ENCODE data around the gene DOCK7.
"Not testable (repeated sequence)": the region's sequence is repeated elsewhere in the genome, so short reads cannot be mapped to it uniquely, and the experiment has no call there.

Gene DOCK7

DNA sequence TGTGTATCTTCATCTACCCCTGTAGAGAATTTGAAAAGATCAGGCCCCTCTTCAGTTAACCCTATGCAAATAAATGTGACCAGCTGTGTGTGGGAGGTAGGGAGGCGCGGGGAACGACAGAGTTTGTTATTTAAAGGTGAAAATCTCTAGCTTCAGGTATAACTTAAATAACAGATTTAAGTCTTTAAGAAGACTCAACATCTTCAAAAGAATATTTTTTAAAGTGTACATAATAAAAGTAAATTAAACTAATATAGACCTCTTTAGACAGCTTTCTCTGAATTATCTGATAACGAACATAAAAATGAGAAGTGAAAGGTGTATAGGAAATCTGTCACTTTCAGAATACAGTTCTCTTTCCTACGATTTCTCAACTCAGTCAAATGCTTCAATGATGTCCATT lies 74.9 kb downstream of the DOCK7 start:
- no peaks in the 10 kb centered on the region for H3K9me3 ChIP-seq (ENCODE audit: insufficient read depth, low read depth, low read length)
- no peak overlapping the region for H3K4me3 ChIP-seq (ENCODE audit: low read depth, low read length)
- no peak overlapping the region for H2AFZ ChIP-seq (ENCODE audit: insufficient read depth, low read length, poor library complexity)
- no peak overlapping the region for H2BK120ac ChIP-seq (ENCODE audit: insufficient read depth, low read length, poor library complexity)
- H4K8ac ChIP-seq (ENCODE audit: low read depth, low read length) = no peak overlapping the region
- no peak overlapping the region for H2BK5ac ChIP-seq (ENCODE audit: low read depth, low read length, poor library complexity)
- no CpG with 5 or more reads among the region's 5 CpGs for WGBS (ENCODE audit: extremely low coverage, insufficient coverage, insufficient read length)
- no peak overlapping the region for H3K4me2 ChIP-seq (ENCODE audit: low read length)
- H3K18ac ChIP-seq (ENCODE audit: low read length) = no peak overlapping the region
- no peak overlapping the region for H4K12ac ChIP-seq (ENCODE audit: low read depth, low read length)
- H3K9ac ChIP-seq (ENCODE audit: low read length) = no peak overlapping the region
- H3K27me3 ChIP-seq (ENCODE audit: insufficient read depth, low read length) = no peaks in the 10 kb centered on the region
- H3K27ac ChIP-seq (ENCODE audit: low read depth, low read length) = no peak overlapping the region
- no peaks in the 10 kb centered on the region for H3K4me1 ChIP-seq (ENCODE audit: control insufficient read depth in 1 of 2, insufficient read depth in 2 of 2, low read length in 2 of 2)
- H3K14ac ChIP-seq (ENCODE audit: low read length) = no peak overlapping the region
- no peak overlapping the region for H4K91ac ChIP-seq (ENCODE audit: low read depth, low read length)
- H3K36me3 ChIP-seq (ENCODE audit: control insufficient read depth in 1 of 2, insufficient read depth in 2 of 2, low read length in 2 of 2) = no peaks in the 10 kb centered on the region
- no peaks in the 10 kb centered on the region for H3K79me2 ChIP-seq (ENCODE audit: control insufficient read depth, insufficient read depth, low read length, poor library complexity)
- no peak for DNase-seq
- H3K4ac ChIP-seq (ENCODE audit: low read depth, low read length) = no peak overlapping the region
- H3K79me1 ChIP-seq (ENCODE audit: low read length) = no peaks in the 10 kb centered on the region
- H2BK12ac ChIP-seq (ENCODE audit: low read length) = no peak overlapping the region
- H3K23ac ChIP-seq (ENCODE audit: low read length) = no peak overlapping the region
- no peak overlapping the region for H2AK5ac ChIP-seq (ENCODE audit: low read length)

DNA sequence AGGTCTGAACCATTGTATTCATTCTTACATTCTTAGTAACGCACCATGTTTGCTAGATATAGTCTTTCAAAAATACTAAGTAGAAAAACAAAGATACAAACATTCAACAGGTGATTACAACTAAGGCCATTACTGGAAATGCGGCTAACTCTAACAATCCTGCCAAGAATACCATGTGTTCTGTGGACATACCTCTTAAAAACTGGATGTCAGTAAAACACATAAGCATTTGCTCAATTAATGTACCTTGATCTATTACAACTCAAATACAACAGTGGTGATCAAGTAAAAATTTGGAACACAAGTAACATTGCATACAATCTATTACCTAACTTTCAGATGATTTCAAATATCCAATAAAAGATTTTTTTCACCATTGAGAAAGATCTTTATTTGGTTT lies 75.4 kb downstream of the DOCK7 start:
- DNase-seq = peak in 1 of 2 donors; percentile 38
- H2AFZ ChIP-seq (ENCODE audit: insufficient read depth, low read length, poor library complexity) = no peak overlapping the region
- H3K23ac ChIP-seq (ENCODE audit: low read length) = no peak overlapping the region
- no peak overlapping the region for H3K14ac ChIP-seq (ENCODE audit: low read length)
- H3K79me1 ChIP-seq (ENCODE audit: low read length) = no peaks in the 10 kb centered on the region
- no peak overlapping the region for H2BK5ac ChIP-seq (ENCODE audit: low read depth, low read length, poor library complexity)
- no peaks in the 10 kb centered on the region for H3K79me2 ChIP-seq (ENCODE audit: control insufficient read depth, insufficient read depth, low read length, poor library complexity)
- H3K36me3 ChIP-seq (ENCODE audit: control insufficient read depth in 1 of 2, insufficient read depth in 2 of 2, low read length in 2 of 2) = no peaks in the 10 kb centered on the region
- no peak overlapping the region for H4K8ac ChIP-seq (ENCODE audit: low read depth, low read length)
- no peak overlapping the region for H3K4me3 ChIP-seq (ENCODE audit: low read depth, low read length)
- H4K91ac ChIP-seq (ENCODE audit: low read depth, low read length) = no peak overlapping the region
- no peak overlapping the region for H2AK5ac ChIP-seq (ENCODE audit: low read length)
- no peak overlapping the region for H2BK120ac ChIP-seq (ENCODE audit: insufficient read depth, low read length, poor library complexity)
- H3K9ac ChIP-seq (ENCODE audit: low read length) = no peak overlapping the region
- WGBS (ENCODE audit: extremely low coverage, insufficient coverage, insufficient read length) = no CpG with 5 or more reads among the region's 2 CpGs
- no peak overlapping the region for H3K4ac ChIP-seq (ENCODE audit: low read depth, low read length)
- no peak overlapping the region for H3K4me2 ChIP-seq (ENCODE audit: low read length)
- no peak overlapping the region for H3K27ac ChIP-seq (ENCODE audit: low read depth, low read length)
- H3K4me1 ChIP-seq (ENCODE audit: control insufficient read depth in 1 of 2, insufficient read depth in 2 of 2, low read length in 2 of 2) = no peaks in the 10 kb centered on the region
- no peak overlapping the region for H3K18ac ChIP-seq (ENCODE audit: low read length)
- no peaks in the 10 kb centered on the region for H3K9me3 ChIP-seq (ENCODE audit: insufficient read depth, low read depth, low read length)
- H4K12ac ChIP-seq (ENCODE audit: low read depth, low read length) = no peak overlapping the region
- H3K27me3 ChIP-seq (ENCODE audit: insufficient read depth, low read length) = no peaks in the 10 kb centered on the region
- H2BK12ac ChIP-seq (ENCODE audit: low read length) = no peak overlapping the region

DNA sequence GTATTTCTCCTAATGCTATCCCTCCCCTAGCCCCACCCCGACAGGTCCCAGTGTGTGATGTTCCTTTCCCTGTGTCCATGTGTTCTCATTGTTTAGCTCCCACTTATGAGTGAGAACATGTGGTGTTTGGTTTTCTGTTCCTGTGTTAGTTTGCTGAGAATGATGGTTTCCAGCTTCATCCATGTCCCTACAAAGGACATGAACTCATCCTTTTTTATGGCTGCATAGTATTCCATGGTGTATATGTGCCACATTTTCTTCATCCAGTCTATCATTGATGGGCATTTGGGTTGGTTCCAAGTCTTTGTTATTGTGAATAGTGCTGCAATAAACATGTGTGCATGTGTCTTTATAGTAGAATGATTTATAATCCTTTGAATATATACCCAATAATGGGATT lies 77.6 kb downstream of the DOCK7 start:
- H3K23ac ChIP-seq (ENCODE audit: low read length); H3K4me3 ChIP-seq (ENCODE audit: low read depth, low read length): not testable (repeated sequence)
- WGBS (ENCODE audit: extremely low coverage, insufficient coverage, insufficient read length) = no CpG with 5 or more reads among the region's 1 CpG

DNA sequence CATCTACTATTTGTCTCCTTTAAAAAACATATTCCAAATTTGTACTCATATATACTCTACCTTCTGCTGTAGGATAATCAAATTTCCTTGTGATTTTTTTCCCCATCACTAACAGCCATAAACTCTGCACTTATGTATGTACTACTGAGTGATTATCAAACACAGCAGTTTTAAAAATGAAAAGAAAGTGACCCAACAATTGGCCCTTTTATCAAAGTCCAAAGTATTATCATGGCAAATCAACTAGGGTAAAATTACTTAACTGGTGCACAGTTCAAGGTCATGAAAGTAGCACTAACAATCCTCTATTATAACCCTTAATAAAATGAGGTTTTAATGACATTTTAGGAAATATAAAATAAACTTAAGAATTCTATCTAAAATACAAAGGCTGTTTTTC lies 79.3 kb downstream of the DOCK7 start:
- Histone ChIP-seq H4K12ac (ENCODE audit: low read depth, low read length) (no peak overlapping the region), H2AFZ (ENCODE audit: insufficient read depth, low read length, poor library complexity) (no peak overlapping the region), H3K36me3 (ENCODE audit: control insufficient read depth in 1 of 2, insufficient read depth in 2 of 2, low read length in 2 of 2) (no peaks in the 10 kb centered on the region), H2BK120ac (ENCODE audit: insufficient read depth, low read length, poor library complexity) (no peak overlapping the region), H3K9me3 (ENCODE audit: insufficient read depth, low read depth, low read length) (no peaks in the 10 kb centered on the region), H3K79me1 (ENCODE audit: low read length) (no peaks in the 10 kb centered on the region), H4K91ac (ENCODE audit: low read depth, low read length) (no peak overlapping the region), H3K4me1 (ENCODE audit: control insufficient read depth in 1 of 2, insufficient read depth in 2 of 2, low read length in 2 of 2) (no peaks in the 10 kb centered on the region), H3K79me2 (ENCODE audit: control insufficient read depth, insufficient read depth, low read length, poor library complexity) (no peaks in the 10 kb centered on the region), H3K18ac (ENCODE audit: low read length) (no peak overlapping the region), H3K14ac (ENCODE audit: low read length) (no peak overlapping the region), H4K8ac (ENCODE audit: low read depth, low read length) (no peak overlapping the region), H3K27me3 (ENCODE audit: insufficient read depth, low read length) (no peaks in the 10 kb centered on the region), H2BK12ac (ENCODE audit: low read length) (no peak overlapping the region), H3K4me2 (ENCODE audit: low read length) (no peak overlapping the region), H3K4ac (ENCODE audit: low read depth, low read length) (no peak overlapping the region), H3K27ac (ENCODE audit: low read depth, low read length) (no peak overlapping the region), H3K23ac (ENCODE audit: low read length) (no peak overlapping the region), H2BK5ac (ENCODE audit: low read depth, low read length, poor library complexity) (no peak overlapping the region), H3K9ac (ENCODE audit: low read length) (no peak overlapping the region), H3K4me3 (ENCODE audit: low read depth, low read length) (no peak overlapping the region), H2AK5ac (ENCODE audit: low read length) (no peak overlapping the region)
- no peak for DNase-seq

More for the DNA sequence above, 77.6 kb downstream of the DOCK7 start:
- H3K18ac ChIP-seq (ENCODE audit: low read length); H2BK120ac ChIP-seq (ENCODE audit: insufficient read depth, low read length, poor library complexity); H2BK12ac ChIP-seq (ENCODE audit: low read length); H2AFZ ChIP-seq (ENCODE audit: insufficient read depth, low read length, poor library complexity); H4K91ac ChIP-seq (ENCODE audit: low read depth, low read length); H3K27ac ChIP-seq (ENCODE audit: low read depth, low read length); H3K9me3 ChIP-seq (ENCODE audit: insufficient read depth, low read depth, low read length); H3K27me3 ChIP-seq (ENCODE audit: insufficient read depth, low read length); H3K4me1 ChIP-seq (ENCODE audit: control insufficient read depth in 1 of 2, insufficient read depth in 2 of 2, low read length in 2 of 2); H2AK5ac ChIP-seq (ENCODE audit: low read length); H4K12ac ChIP-seq (ENCODE audit: low read depth, low read length); H3K36me3 ChIP-seq (ENCODE audit: control insufficient read depth in 1 of 2, insufficient read depth in 2 of 2, low read length in 2 of 2); H3K4ac ChIP-seq (ENCODE audit: low read depth, low read length); H3K4me2 ChIP-seq (ENCODE audit: low read length); H3K79me2 ChIP-seq (ENCODE audit: control insufficient read depth, insufficient read depth, low read length, poor library complexity); H3K14ac ChIP-seq (ENCODE audit: low read length); DNase-seq; H2BK5ac ChIP-seq (ENCODE audit: low read depth, low read length, poor library complexity); H4K8ac ChIP-seq (ENCODE audit: low read depth, low read length); H3K79me1 ChIP-seq (ENCODE audit: low read length); H3K9ac ChIP-seq (ENCODE audit: low read length): not testable (repeated sequence)
